Adipose tissue (tissue), 3 donors: ENCODE results near the gene GSTM2. TPM values are rescaled to one million over a fixed set of nuclear protein-coding genes. Genes with fewer than 3 reads are reported as not detected.
"Not testable (repeated sequence)": the region's sequence is repeated elsewhere in the genome, so short reads cannot be mapped to it uniquely, and the experiment has no call there.

Source experiments
- H3K27ac ChIP-seq: one replicate; pipeline ENCODE4 v1.5.1; 2013; ENCODE audit warnings: low read depth, low read length
- WGBS, 3 donors: extraction: QIAGEN DNeasy Blood & Tissue Kit; methylation state at CpG; one replicate each; pipeline ENCODE4 v1.1.7; 2013; 5-methylcytosine and 5-hydroxymethylcytosine counted together
- polyA plus RNA-seq, 3 donors: library from polyadenylated mRNA; stranded (reverse); fragments of 200-250 nt; gene quantifications; one replicate each; pipeline ENCODE4 v1.2.3, GENCODE V29; 2013
- donor health status: healthy with polysubstance abuse.
- donor health status: Bipolar disorder and iron deficiency.
- donor health status: healthy.

Gene GSTM2
- polyA plus RNA-seq, 3 donors = 21.4 to 93.2 (median 74.8) TPM

- H3K27ac ChIP-seq = no peak overlapping the region
- WGBS, 3 donors = 72 to 88% (median 81%) methylated on average over 2 of the region's 2 CpGs
These were observed 26.6 kb upstream of the GSTM2 start for GRCh38 chr1:109641078-109641740.

GRCh38 chr1:109641861-109642260 lies 26.0 kb upstream of the GSTM2 start:
- H3K27ac ChIP-seq = no peak overlapping the region
- WGBS, 3 donors = 58 to 88% (median 66%) methylated on average over 2 of the region's 2 CpGs

- WGBS, 3 donors = 65 to 68% (median 66%) methylated on average over 3 of the region's 3 CpGs
- no peak overlapping the region for H3K27ac ChIP-seq
These were observed 25.2 kb upstream of the GSTM2 start for GRCh38 chr1:109642626-109643025.

GRCh38 chr1:109643385-109644230 lies 24.2 kb upstream of the GSTM2 start:
- H3K27ac ChIP-seq = no peak overlapping the region
- 35 to 38% (median 38%) methylated on average over 32 of the region's 32 CpGs for WGBS, 3 donors

- H3K27ac ChIP-seq = no peak overlapping the region
- WGBS, 3 donors = 25 to 62% methylated on average over 10 of the region's 10 CpGs; no CpG with 5 or more reads in 1 of the 3 donors
These were observed 23.2 kb upstream of the GSTM2 start for GRCh38 chr1:109644670-109645069.

GRCh38 chr1:109649491-109649914 lies 18.4 kb upstream of the GSTM2 start:
- 35 to 54% (median 42%) methylated on average over 4 of the region's 4 CpGs for WGBS, 3 donors
- H3K27ac ChIP-seq = no peak overlapping the region

GRCh38 chr1:109650609-109651008 lies 17.2 kb upstream of the GSTM2 start:
- H3K27ac ChIP-seq = no peak overlapping the region
- WGBS, 3 donors = 82 to 90% (median 88%) methylated on average over 3 of the region's 3 CpGs

GRCh38 chr1:109652402-109652801 lies 15.5 kb upstream of the GSTM2 start:
- 41 to 84% (median 82%) methylated on average over 2 of the region's 2 CpGs for WGBS, 3 donors
- no peak overlapping the region for H3K27ac ChIP-seq

- 50 to 81% (median 76%) methylated on average over 2 of the region's 2 CpGs for WGBS, 3 donors
- H3K27ac ChIP-seq = no peak overlapping the region
These were observed 14.6 kb upstream of the GSTM2 start for GRCh38 chr1:109653306-109653705.

- 91 to 93% (median 91%) methylated on average over 12 of the region's 12 CpGs for WGBS, 3 donors
- H3K27ac ChIP-seq = no peak overlapping the region
These were observed 13.3 kb upstream of the GSTM2 start for GRCh38 chr1:109654519-109654918.

- WGBS, 3 donors = 1 to 2% (median 1%) methylated on average over 54 of the region's 54 CpGs
- H3K27ac ChIP-seq = peak within 1 kb of the TSS; percentile 64
These were observed 12.0 kb upstream of the GSTM2 start, which contains the start of gene GSTM4 for GRCh38 chr1:109655615-109656519. GSTM4 (plus strand) TSS chr1:109656099; CDS start chr1:109656390, 291 bp downstream.

- H3K27ac ChIP-seq = no peak overlapping the region
- 89 to 95% (median 92%) methylated on average over 4 of the region's 4 CpGs for WGBS, 3 donors
These were observed 10.5 kb upstream of the GSTM2 start for GRCh38 chr1:109657395-109657794.

GRCh38 chr1:109657970-109658369 lies 9.9 kb upstream of the GSTM2 start:
- H3K27ac ChIP-seq = no peak overlapping the region
- WGBS, 3 donors = 79 to 88% (median 80%) methylated on average over 7 of the region's 7 CpGs

- 19 to 56% (median 48%) methylated on average over 3 of the region's 3 CpGs for WGBS, 3 donors
- H3K27ac ChIP-seq = no peak overlapping the region
These were observed 9.3 kb upstream of the GSTM2 start for GRCh38 chr1:109658533-109659042.

GRCh38 chr1:109659145-109659544 lies 8.7 kb upstream of the GSTM2 start:
- H3K27ac ChIP-seq = no peak overlapping the region
- WGBS, 3 donors = 42 to 74% (median 63%) methylated on average over 2 of the region's 2 CpGs

GRCh38 chr1:109659997-109660690 lies 7.7 kb upstream of the GSTM2 start:
- no peak overlapping the region for H3K27ac ChIP-seq
- WGBS, 3 donors = 19 to 75% (median 74%) methylated on average over 5 of the region's 5 CpGs

GRCh38 chr1:109660691-109661026 lies 7.2 kb upstream of the GSTM2 start:
- not testable (repeated sequence) for H3K27ac ChIP-seq
- 33 to 62% (median 38%) methylated on average over 2 to 3 of the region's 4 CpGs for WGBS, 3 donors

GRCh38 chr1:109661391-109661790 lies 6.5 kb upstream of the GSTM2 start:
- 68 to 84% (median 73%) methylated on average over 2 of the region's 2 CpGs for WGBS, 3 donors
- no peak overlapping the region for H3K27ac ChIP-seq
